Cardiac fibroblast (primary cell): ENCODE measurements around the gene UNC5B.

Experiments
- DNase-seq, 2 donors: peaks; one replicate each; pipeline versions ENCODE4 v3.0.0 to v3.0.0-alpha.2; 2010; ENCODE audit warnings: low read depth in 2 of 2
- H3K4me3 ChIP-seq, 2 donors: replicated peaks in 1 of 2; 1 replicate in 1 of 2; 2 replicates in 1 of 2; pipeline ENCODE4 v1.5.1; 2011; ENCODE audit warnings: low read depth in 2 of 2, low read length in 2 of 2, mild to moderate bottlenecking in 2 of 2, moderate library complexity in 1 of 2
- CTCF ChIP-seq: IDR thresholded peaks from one replicate; pipeline ENCODE4 v1.5.1; 2011; ENCODE audit warnings: low read depth, mild to moderate bottlenecking, low read length, inconsistent platforms

The UNC5B gene

GRCh38 chr10:71212318-71213126 lies at the start of gene UNC5B:
Gene UNC5B (plus strand): TSS chr10:71212570. CDS start chr10:71212986, 416 bp downstream.
- TF ChIP-seq CTCF, result peak; percentile 3
- peak within 1 kb of the TSS; percentile 91 to 93 for H3K4me3 ChIP-seq
- DNase-seq, result peak; percentile 88 to 94

- no peak for TF ChIP-seq CTCF
- H3K4me3 ChIP-seq, result no peak overlapping the region
- DNase-seq, result no peak
These were observed 38.9 kb upstream of the UNC5B start for GRCh38 chr10:71173466-71173865.

- no peak for DNase-seq
- no peak for TF ChIP-seq CTCF
- no peak overlapping the region for H3K4me3 ChIP-seq
These were observed 35.7 kb upstream of the UNC5B start for GRCh38 chr10:71176661-71177060.

GRCh38 chr10:71177651-71178199 lies 34.6 kb upstream of the UNC5B start:
- TF ChIP-seq CTCF, result no peak
- DNase-seq, result no peak
- no peak overlapping the region for H3K4me3 ChIP-seq

GRCh38 chr10:71178880-71179279 lies 33.5 kb upstream of the UNC5B start:
- no peak overlapping the region for H3K4me3 ChIP-seq
- no peak for TF ChIP-seq CTCF
- no peak for DNase-seq

GRCh38 chr10:71179382-71179781 lies 33.0 kb upstream of the UNC5B start:
- no peak for DNase-seq
- no peak for TF ChIP-seq CTCF

More at GRCh38 chr10:71179382-71179781, 33.0 kb upstream of the UNC5B start:
- H3K4me3 ChIP-seq, result no peak overlapping the region
